B cell (primary cell): ENCODE data around the gene LCOR. TPM values are rescaled to one million over a fixed set of nuclear protein-coding genes. Genes with fewer than 3 reads are reported as not detected.
A peak's percentile ranks its signal among the peaks of the same experiment; 100 is the strongest.

Experiments
- ATAC-seq: fragments of 200-7000 bp; cut with Tn5 transposase; one replicate; pipeline ENCODE4 v1.10.0; 2021; ENCODE audit warnings: low read depth, mild to moderate bottlenecking, moderate number of reproducible peaks, moderate library complexity
- CTCF ChIA-PET: fragments of 350-600 bp; sonication (Branson Sonifier 250); formaldehyde crosslinking; loops from one replicate; lab custom pipeline; 2021; ENCODE audit warnings: antibody characterized with exemption, inconsistent platforms; lab: Charles Lee
- POLR2A ChIA-PET: fragments of 350-600 bp; sonication (Branson Sonifier 250); formaldehyde crosslinking; loops from one replicate; lab custom pipeline; 2021; ENCODE audit warnings: antibody characterized with exemption; lab: Charles Lee
- DNase-seq: peaks from one replicate; pipeline ENCODE4 v3.0.0; 2013
- H2AFZ ChIP-seq: 2 replicates; pipeline ENCODE4 v1.6.1; 2012; ENCODE audit warnings: mild to moderate bottlenecking, low read depth, low read length; ENCODE audit not compliant: insufficient read depth, poor library complexity, severe bottlenecking
- H3K27ac ChIP-seq, 2 donors: 1 replicate in 1 of 2; 2 replicates in 1 of 2; pipeline ENCODE4 v1.5.1; 2012 to 2013; ENCODE audit warnings: low read length in 2 of 2, mild to moderate bottlenecking in 2 of 2, moderate library complexity in 1 of 2
- H3K27me3 ChIP-seq, 4 experiments: fragments of 200-600 bp in 1 of 4; sonication (generic) in 1 of 4; replicated peaks in 1 of 4; 1 replicate in 2 of 4; 2 replicates in 2 of 4; pipeline versions ENCODE4 v1.6.1 to v1.7.0; 2013 to 2016; ENCODE audit warnings: low read length in 3 of 4, mild to moderate bottlenecking in 2 of 4, mixed read lengths in 1 of 4, moderate library complexity in 1 of 4; ENCODE audit not compliant: insufficient read depth in 4 of 4, control insufficient read depth in 3 of 4; ENCODE audit errors: control extremely low read depth in 1 of 4
- H3K36me3 ChIP-seq, 2 experiments: replicated peaks in 1 of 2; 1 replicate in 1 of 2; 2 replicates in 1 of 2; pipeline versions ENCODE4 v1.6.1 to v1.7.1; 2013; ENCODE audit warnings: low read length in 1 of 2; ENCODE audit not compliant: insufficient read depth in 2 of 2, control insufficient read depth in 1 of 2; ENCODE audit errors: control extremely low read depth in 1 of 2, extremely low read depth in 1 of 2
- H3K4me1 ChIP-seq, 2 donors: fragments of 200-600 bp in 1 of 2; sonication (generic) in 1 of 2; 1 replicate in 1 of 2; 2 replicates in 1 of 2; pipeline versions ENCODE4 v1.5.1 to v1.6.1; 2013 to 2017; ENCODE audit warnings: low read length in 2 of 2; ENCODE audit not compliant: control insufficient read depth in 2 of 2, insufficient read depth in 2 of 2
- H3K4me2 ChIP-seq: replicated peaks from 2 replicates; pipeline ENCODE3; 2012; ENCODE audit warnings: mild to moderate bottlenecking, low read depth, low read length; ENCODE audit not compliant: poor library complexity, severe bottlenecking
- H3K4me3 ChIP-seq, 5 experiments: fragments of 200-600 bp in 1 of 5; sonication (generic) in 1 of 5; 1 replicate in 3 of 5; 2 replicates in 2 of 5; pipeline versions ENCODE4 v1.5.1 to v1.7.0; 2011 to 2016; ENCODE audit warnings: low read length in 4 of 5, mild to moderate bottlenecking in 4 of 5, low read depth in 2 of 5, control low read depth in 1 of 5, moderate library complexity in 1 of 5; ENCODE audit not compliant: insufficient read depth in 1 of 5; ENCODE audit errors: control extremely low read depth in 1 of 5, extremely low read depth in 1 of 5
- H3K79me2 ChIP-seq: fragments of 200-600 bp; sonication (generic); one replicate; pipeline ENCODE4 v1.6.0; 2016; ENCODE audit warnings: low read length; ENCODE audit not compliant: control insufficient read depth, insufficient read depth
- H3K9ac ChIP-seq: fragments of 200-600 bp; sonication (generic); 2 replicates; pipeline ENCODE4 v1.6.1; 2017; ENCODE audit warnings: mild to moderate bottlenecking, low read length, moderate library complexity
- H3K9me3 ChIP-seq, 3 donors: one replicate each; pipeline versions ENCODE4 v1.6.1 to v1.7.1; 2013; ENCODE audit warnings: low read length in 2 of 3; ENCODE audit not compliant: control insufficient read depth in 2 of 3, insufficient read depth in 1 of 3; ENCODE audit errors: control extremely low read depth in 1 of 3
- H4K20me1 ChIP-seq: 2 replicates; pipeline ENCODE4 v1.6.0; 2012; ENCODE audit warnings: mild to moderate bottlenecking, low read length; ENCODE audit not compliant: insufficient read depth, control insufficient read depth, poor library complexity, severe bottlenecking
- H3K27ac Mint-ChIP-seq: one replicate; pipeline ENCODE4 v1.8.0; 2021; ENCODE audit warnings: mixed read lengths
- H3K27me3 Mint-ChIP-seq: one replicate; pipeline ENCODE4 v1.8.0; 2021; ENCODE audit warnings: mixed read lengths
- H3K4me1 Mint-ChIP-seq: one replicate; pipeline ENCODE4 v1.8.0; 2021; ENCODE audit warnings: mixed read lengths
- H3K4me3 Mint-ChIP-seq: one replicate; pipeline ENCODE4 v1.8.0; 2021; ENCODE audit warnings: mixed read lengths
- H3K9me3 Mint-ChIP-seq: one replicate; pipeline ENCODE4 v1.8.0; 2022; ENCODE audit warnings: mixed read lengths; ENCODE audit not compliant: insufficient read depth
- CTCF ChIP-seq: fragments of 200-600 bp; IDR thresholded peaks from one replicate; pipeline ENCODE4 v1.8.0; 2022; ENCODE audit warnings: antibody characterized with exemption, mild to moderate bottlenecking
- EZH2 ChIP-seq: IDR thresholded peaks from 2 replicates; pipeline ENCODE4 v1.6.1; 2012; ENCODE audit warnings: borderline replicate concordance, low read depth, mild to moderate bottlenecking, moderate library complexity, low read length; ENCODE audit not compliant: insufficient read depth, poor library complexity, severe bottlenecking
- WGBS: methylation state at CpG from one replicate; pipeline ENCODE4 v1.1.5; 2013; ENCODE audit warnings: missing lambda C conversion rate; ENCODE audit not compliant: insufficient coverage; 5-methylcytosine and 5-hydroxymethylcytosine counted together
- intact Hi-C: fragments of 100-400 bp; cut with micrococcal nuclease; formaldehyde crosslinking; loops from one replicate; pipeline ENCODE4 v1.10.0; 2022
- polyA plus RNA-seq: library from polyadenylated mRNA; depleted of rRNA; stranded (reverse); fragments of >200 nt; gene quantifications from 2 replicates; pipeline ENCODE4 v1.2.3, GENCODE V29; 2012
- total RNA-seq, 2 donors: library from RNA; stranded (reverse); fragments of 120-200 nt in 1 of 2; gene quantifications; 1 replicate in 1 of 2; 2 replicates in 1 of 2; pipeline versions ENCODE4 v1.2.3 to v1.2.4, GENCODE V29; 2013 to 2022

Gene LCOR
- total and polyA plus RNA-seq, 2 donors (not counting 1 experiment from before 2014, with no cell fraction given) = 5.1 to 70.0 TPM

- H3K9me3 ChIP-seq = no peaks in the 10 kb centered on the region
- H3K27ac ChIP-seq = peak overlapping the region; percentile 82 to 87
- 10% methylated on average over 6 of the region's 14 CpGs for WGBS
- peak overlapping the region; percentile 70 for H2AFZ ChIP-seq
- ChIA-PET CTCF (no interaction called here), POLR2A (no interaction called here)
- DNase-seq = peak; percentile 37
- intact Hi-C loops = loop anchor here (2.0 to 5.0 kb wide), 4 partner anchors 43 to 319 kb away; partner anchors contain the start of gene TLL2
- H3K36me3 ChIP-seq = no peaks in the 10 kb centered on the region
- H3K27me3 ChIP-seq = no peaks in the 10 kb centered on the region
- Mint-ChIP-seq H3K9me3 (no peaks in the 10 kb centered on the region), H3K4me3 (peak overlapping the region; percentile 90), H3K4me1 (peaks cover 48% of the 10 kb centered on the region), H3K27me3 (no peaks in the 10 kb centered on the region), H3K27ac (peak overlapping the region; percentile 95)
- ATAC-seq = no peak
- no peak for TF ChIP-seq CTCF
- no peak for TF ChIP-seq EZH2
- H3K79me2 ChIP-seq = peaks cover 43% of the 10 kb centered on the region
- H3K4me1 ChIP-seq = peaks cover 32 to 41% of the 10 kb centered on the region in 2 donors
- peak overlapping the region; percentile 41 to 75 (median 61) for H3K4me3 ChIP-seq
- peak overlapping the region; percentile 72 for H3K9ac ChIP-seq
- H3K4me2 ChIP-seq = peak overlapping the region; percentile 77
- peaks cover 33% of the 10 kb centered on the region for H4K20me1 ChIP-seq
These were observed 765 bp upstream of the LCOR start for GRCh38 chr10:96831200-96831866.

- Histone ChIP-seq H3K4me1 (peaks cover 32 to 41% of the 10 kb centered on the region in 2 donors), H4K20me1 (peaks cover 42% of the 10 kb centered on the region), H3K9me3 (no peaks in the 10 kb centered on the region), H3K4me3 (peak overlapping the region; percentile 12 to 86 (median 75)), H3K36me3 (no peaks in the 10 kb centered on the region), H3K4me2 (peak overlapping the region; percentile 88), H3K9ac (peak overlapping the region; percentile 85), H3K27ac (peak overlapping the region; percentile 43 to 89), H3K27me3 (no peaks in the 10 kb centered on the region), H3K79me2 (peaks cover 58% of the 10 kb centered on the region), H2AFZ (peak overlapping the region; percentile 78)
- peak; percentile 95 for DNase-seq
- intact Hi-C loops = loop anchor here (5.0 kb wide), 3 partner anchors 85 to 320 kb away; partner anchors contain the start of gene TLL2
- ATAC-seq = peak; percentile 48
- Mint-ChIP-seq H3K4me3 (peak overlapping the region; percentile 89), H3K4me1 (peaks cover 56% of the 10 kb centered on the region), H3K27ac (peak overlapping the region; percentile 91), H3K27me3 (no peaks in the 10 kb centered on the region), H3K9me3 (no peaks in the 10 kb centered on the region)
- POLR2A ChIA-PET = interaction anchor here (0.5 to 1.5 kb wide), 6 partner anchors 38 to 271 kb away, joined by 3 to 4 read pairs (median 3); no protein-coding TSS in a partner anchor
- CTCF ChIA-PET = interaction anchor here (0.7 to 2.2 kb wide), 3 partner anchors 11 to 192 kb away, joined by 3 to 10 read pairs (median 5); no protein-coding TSS in a partner anchor
- WGBS = under 1% methylated on average over 70 of the region's 72 CpGs
- no peak for TF ChIP-seq CTCF
- TF ChIP-seq EZH2 = no peak
These were observed 672 bp downstream of the LCOR start for GRCh38 chr10:96832721-96833219.
